Measurements from ENCODE around the gene ADAMTS3.
"Not testable (repeated sequence)": the region's sequence is repeated elsewhere in the genome, so short reads cannot be mapped to it uniquely, and the experiment has no call there.

Gene ADAMTS3

GRCh38 chr4:72463724-72464123 lies 105.3 kb downstream of the ADAMTS3 start:
- DNase-seq: no peak

GRCh38 chr4:72457158-72457557 lies 111.9 kb downstream of the ADAMTS3 start:
- DNase-seq: no peak

GRCh38 chr4:72451349-72451748 lies 117.7 kb downstream of the ADAMTS3 start:
- DNase-seq: no peak

GRCh38 chr4:72449705-72450104 lies 119.3 kb downstream of the ADAMTS3 start:
- DNase-seq: no peak

GRCh38 chr4:72448231-72448630 lies 120.8 kb downstream of the ADAMTS3 start:
- DNase-seq: no peak

GRCh38 chr4:72446353-72447055 lies 122.5 kb downstream of the ADAMTS3 start:
- no peak for DNase-seq

GRCh38 chr4:72444092-72444491 lies 124.9 kb downstream of the ADAMTS3 start:
- DNase-seq: no peak

GRCh38 chr4:72442715-72443114 lies 126.3 kb downstream of the ADAMTS3 start:
- no peak for DNase-seq

- no peak for DNase-seq
Measured at GRCh38 chr4:72442147-72442546, 126.9 kb downstream of the ADAMTS3 start.

- no peak for DNase-seq
Measured at GRCh38 chr4:72440386-72440785, 128.6 kb downstream of the ADAMTS3 start.

GRCh38 chr4:72432975-72433374 lies 136.0 kb downstream of the ADAMTS3 start:
- no peak for DNase-seq

- DNase-seq: no peak
Measured at GRCh38 chr4:72432282-72432681, 136.7 kb downstream of the ADAMTS3 start.

- no peak for DNase-seq
Measured at GRCh38 chr4:72430988-72431387, 138.0 kb downstream of the ADAMTS3 start.

GRCh38 chr4:72430050-72430449 lies 139.0 kb downstream of the ADAMTS3 start:
- no peak for DNase-seq

- DNase-seq: no peak
Measured at GRCh38 chr4:72429397-72429889, 139.6 kb downstream of the ADAMTS3 start.

- no peak for DNase-seq
Measured at GRCh38 chr4:72427057-72427456, 142.0 kb downstream of the ADAMTS3 start.

- not testable (repeated sequence) for DNase-seq
Measured at GRCh38 chr4:72425908-72426307, 143.1 kb downstream of the ADAMTS3 start.

GRCh38 chr4:72424006-72424405 lies 145.0 kb downstream of the ADAMTS3 start:
- DNase-seq: no peak

GRCh38 chr4:72422416-72422815 lies 146.6 kb downstream of the ADAMTS3 start:
- DNase-seq: no peak

GRCh38 chr4:72418458-72418857 lies 150.6 kb downstream of the ADAMTS3 start:
- DNase-seq: no peak

- no peak for DNase-seq
Measured at GRCh38 chr4:72410158-72410557, 158.9 kb downstream of the ADAMTS3 start.

- DNase-seq: no peak
Measured at GRCh38 chr4:72408568-72408967, 160.5 kb downstream of the ADAMTS3 start.

GRCh38 chr4:72405417-72405816 lies 163.6 kb downstream of the ADAMTS3 start:
- no peak for DNase-seq

GRCh38 chr4:72397314-72397713 lies 171.7 kb downstream of the ADAMTS3 start:
- DNase-seq: no peak

GRCh38 chr4:72394012-72394663 lies 174.9 kb downstream of the ADAMTS3 start:
- DNase-seq: no peak
